Skeletal muscle cell (primary cell): ENCODE results near the gene CD38.
"Not testable (repeated sequence)": the region's sequence is repeated elsewhere in the genome, so short reads cannot be mapped to it uniquely, and the experiment has no call there.

ENCODE experiments used
- DNase-seq: peaks from one replicate; pipeline ENCODE4 v3.0.0-alpha.2; 2010; ENCODE audit warnings: low read depth
- H3K4me3 ChIP-seq: 2 replicates; pipeline ENCODE4 v1.5.1; 2011; ENCODE audit warnings: low read depth, mild to moderate bottlenecking, control low read depth, low read length, moderate library complexity

The CD38 gene

DNA sequence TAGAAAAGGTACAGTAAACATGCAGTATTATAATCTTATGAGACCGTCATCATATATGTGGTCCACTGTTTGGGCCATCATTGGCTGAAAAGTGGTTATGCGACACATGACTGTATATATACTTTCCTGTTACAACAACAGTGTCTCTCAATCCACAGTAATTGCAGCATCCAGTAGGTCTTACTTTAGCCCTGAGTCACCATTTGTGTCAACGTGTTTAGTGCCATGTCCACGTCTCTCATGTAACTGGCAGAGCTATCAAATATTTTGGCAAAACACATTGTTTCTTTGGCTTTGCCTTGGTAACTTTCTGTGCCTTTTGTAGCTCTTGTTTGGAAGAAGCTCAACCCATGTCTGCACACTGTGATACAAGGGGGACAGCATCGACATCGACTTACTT is 73.8 kb downstream of the CD38 start:
- no peak overlapping the region for H3K4me3 ChIP-seq
- DNase-seq: no peak

GRCh38 chr4:15852524-15852923 is 74.4 kb downstream of the CD38 start:
- no peak overlapping the region for H3K4me3 ChIP-seq
- no peak for DNase-seq

DNA sequence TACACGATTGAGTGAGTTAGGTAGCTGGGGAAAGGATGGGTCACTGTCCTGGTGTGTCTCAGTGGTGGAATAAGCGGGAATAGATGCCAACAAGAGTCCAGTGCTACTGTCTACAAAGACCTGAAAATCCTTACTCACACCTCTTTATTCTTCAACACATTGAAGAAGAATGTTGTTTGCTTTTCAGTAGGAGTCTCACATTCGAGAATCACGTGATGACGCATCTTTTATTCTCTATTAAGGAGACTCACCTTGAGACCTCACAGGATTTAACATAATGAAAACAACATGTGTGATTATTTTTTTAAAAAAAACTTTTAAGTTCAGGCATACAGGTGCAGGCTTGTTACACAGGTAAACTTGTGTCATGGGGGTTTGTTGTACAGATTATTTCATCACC is 75.2 kb downstream of the CD38 start:
- H3K4me3 ChIP-seq: no peak overlapping the region
- DNase-seq: no peak

DNA sequence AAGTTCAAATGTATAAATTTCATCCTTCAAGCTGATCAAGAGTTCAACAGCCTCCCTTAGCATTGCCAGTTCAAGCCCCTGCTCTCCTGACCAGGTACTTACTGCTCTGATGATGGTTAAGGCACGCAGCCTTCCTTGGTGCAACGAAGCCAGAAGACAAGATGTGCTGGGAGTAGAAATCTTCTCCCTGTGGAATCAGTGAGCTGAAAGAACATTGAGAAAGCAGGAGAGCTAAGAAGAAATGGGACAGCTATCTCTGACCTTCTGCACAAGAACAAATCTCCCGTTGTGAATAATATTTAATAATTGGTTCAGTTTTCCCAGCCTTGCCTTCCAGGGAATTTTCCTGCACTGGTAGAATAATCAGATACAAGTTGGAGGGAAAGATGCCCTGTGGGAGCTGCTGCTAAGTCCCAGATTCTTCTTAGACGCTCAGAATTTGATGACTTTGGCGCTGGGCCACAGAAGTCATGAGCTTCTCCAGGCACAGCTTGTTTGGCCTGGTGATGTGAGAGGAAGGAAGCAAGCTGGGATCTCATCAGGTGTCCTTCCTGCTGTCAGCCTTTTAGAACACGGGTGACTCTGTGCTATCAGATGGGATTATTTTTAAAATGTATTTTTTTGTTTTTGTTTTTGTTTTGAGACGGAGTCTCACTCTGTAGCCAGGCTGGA is 77.8 kb downstream of the CD38 start:
- H3K4me3 ChIP-seq: no peak overlapping the region
- DNase-seq: no peak

DNA sequence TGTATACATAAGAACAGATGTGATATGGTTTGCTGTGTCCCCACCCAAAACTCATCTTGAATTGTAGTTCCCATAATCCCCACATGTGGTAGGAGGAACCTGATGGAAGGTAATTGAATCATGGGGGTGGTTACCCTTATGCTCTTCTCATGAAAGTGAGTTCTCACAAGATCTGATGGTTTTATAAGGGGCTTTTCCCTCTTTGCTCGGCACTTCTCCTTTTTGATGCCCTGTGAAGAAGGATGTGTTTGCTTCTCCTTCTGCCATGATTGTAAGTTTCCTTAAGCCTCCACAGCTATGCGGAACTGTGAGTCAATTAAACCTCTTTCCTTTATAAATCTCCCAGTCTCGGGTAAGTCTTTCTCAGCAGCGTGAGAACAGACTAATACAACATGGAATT is 83.1 kb downstream of the CD38 start:
- DNase-seq, H3K4me3 ChIP-seq: not testable (repeated sequence)

DNA sequence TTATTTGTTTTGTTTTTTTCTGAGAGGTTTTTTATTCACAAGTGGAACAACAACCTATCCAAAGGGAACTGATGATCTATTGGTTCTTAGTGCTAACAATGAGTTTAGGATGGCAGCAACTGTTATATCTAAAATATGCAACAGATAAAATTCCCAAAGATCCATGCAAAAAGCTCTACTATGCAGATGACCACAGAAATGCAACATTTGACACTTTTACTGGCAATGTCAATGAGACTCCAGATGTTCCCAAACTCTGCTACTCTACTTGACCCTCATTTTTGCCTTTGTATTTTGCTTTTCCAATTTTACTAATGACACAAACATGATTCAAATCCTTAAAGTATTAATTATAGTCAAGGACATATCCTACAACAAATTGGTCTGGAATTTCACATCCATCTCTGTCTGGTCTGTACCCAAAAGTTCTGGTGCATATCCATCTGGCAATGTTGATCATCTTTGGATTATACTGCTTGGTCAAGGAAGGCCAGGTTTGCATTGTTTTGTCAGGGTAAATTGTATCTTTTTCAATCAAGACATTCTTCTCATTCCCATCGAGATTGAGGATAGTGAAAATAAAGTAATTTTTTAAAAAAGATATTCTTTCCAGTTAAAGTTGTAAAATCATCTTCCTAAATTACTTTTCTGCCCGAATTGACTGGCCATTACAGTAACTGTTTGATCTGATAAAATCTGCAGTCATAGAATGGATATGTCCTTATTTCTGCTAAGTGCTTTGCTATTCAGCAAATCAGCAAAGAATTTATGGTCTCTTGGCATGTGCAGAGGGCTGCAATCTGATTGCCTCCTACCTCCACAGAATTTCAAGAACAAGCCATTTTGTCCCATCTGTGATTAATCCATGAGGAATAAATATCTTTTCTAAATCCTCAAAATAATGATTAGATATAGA is 86.8 kb downstream of the CD38 start:
- no peak for DNase-seq
- no peak overlapping the region for H3K4me3 ChIP-seq

DNA sequence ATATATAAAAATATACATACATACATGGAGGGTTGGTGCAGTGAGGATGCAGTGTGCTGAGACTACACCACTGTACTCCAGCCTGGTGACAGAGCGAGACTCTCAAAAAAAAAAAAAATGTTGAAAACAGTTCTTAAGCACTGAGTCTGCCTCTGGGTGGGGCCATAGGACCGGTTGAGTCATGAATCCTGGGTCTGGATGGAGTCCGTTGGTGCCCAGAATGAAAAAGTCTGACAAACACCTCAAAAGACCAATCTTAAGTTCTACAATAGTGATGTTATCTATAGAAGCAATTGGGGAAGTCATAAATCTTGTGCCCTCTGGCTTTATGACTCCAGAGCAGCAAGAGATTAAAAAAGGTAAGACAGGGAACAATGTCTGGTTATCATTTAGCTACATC is 90.0 kb downstream of the CD38 start:
- no peak overlapping the region for H3K4me3 ChIP-seq
- no peak for DNase-seq

DNA sequence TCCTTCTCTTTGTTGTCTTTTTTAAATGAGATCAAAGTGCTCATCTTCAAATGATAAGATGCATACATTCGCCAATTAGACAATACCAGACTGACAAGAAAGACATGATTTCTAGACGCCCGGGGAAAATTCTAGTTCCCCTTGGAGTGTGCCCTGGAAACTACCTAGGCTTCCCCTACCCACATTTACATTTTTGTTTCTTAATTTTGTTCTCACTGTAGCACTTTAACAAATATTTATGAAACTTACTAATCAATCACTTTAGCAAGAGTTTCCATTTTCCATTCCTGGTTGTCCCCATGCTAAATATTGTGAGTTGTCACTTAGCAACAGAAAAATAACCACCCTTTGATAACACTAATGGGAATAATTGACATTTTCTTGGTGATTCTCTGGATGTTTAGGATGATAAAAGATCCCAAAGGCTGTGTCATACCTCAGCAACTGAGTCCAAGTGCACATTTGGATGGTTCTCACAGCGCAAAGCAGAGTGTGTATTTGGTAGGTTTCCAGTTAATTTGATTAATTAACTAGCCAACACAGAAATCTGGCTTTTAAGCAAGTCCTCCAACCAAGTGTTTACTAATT is 90.8 kb downstream of the CD38 start:
- no peak for DNase-seq
- no peak overlapping the region for H3K4me3 ChIP-seq

DNA sequence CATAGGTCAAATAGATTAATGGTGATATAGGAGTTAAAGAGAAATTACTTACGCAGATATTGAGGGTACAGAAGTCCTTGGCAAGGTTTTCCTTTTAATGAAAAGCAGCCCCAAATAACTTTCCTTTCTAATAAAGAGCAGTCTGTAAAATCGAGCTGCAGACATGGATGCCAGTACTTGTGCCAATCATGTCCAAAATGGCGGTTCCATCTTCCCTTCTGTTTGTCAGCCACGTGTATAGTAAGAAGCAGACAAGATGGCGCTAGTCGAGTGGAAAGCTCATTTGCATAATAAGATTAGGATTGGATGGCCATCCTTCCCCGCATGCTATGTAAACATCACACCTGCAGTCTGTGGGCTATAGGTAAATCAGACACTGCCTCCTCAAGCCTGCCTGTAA is 92.0 kb downstream of the CD38 start:
- H3K4me3 ChIP-seq: no peak overlapping the region
- DNase-seq: no peak

DNA sequence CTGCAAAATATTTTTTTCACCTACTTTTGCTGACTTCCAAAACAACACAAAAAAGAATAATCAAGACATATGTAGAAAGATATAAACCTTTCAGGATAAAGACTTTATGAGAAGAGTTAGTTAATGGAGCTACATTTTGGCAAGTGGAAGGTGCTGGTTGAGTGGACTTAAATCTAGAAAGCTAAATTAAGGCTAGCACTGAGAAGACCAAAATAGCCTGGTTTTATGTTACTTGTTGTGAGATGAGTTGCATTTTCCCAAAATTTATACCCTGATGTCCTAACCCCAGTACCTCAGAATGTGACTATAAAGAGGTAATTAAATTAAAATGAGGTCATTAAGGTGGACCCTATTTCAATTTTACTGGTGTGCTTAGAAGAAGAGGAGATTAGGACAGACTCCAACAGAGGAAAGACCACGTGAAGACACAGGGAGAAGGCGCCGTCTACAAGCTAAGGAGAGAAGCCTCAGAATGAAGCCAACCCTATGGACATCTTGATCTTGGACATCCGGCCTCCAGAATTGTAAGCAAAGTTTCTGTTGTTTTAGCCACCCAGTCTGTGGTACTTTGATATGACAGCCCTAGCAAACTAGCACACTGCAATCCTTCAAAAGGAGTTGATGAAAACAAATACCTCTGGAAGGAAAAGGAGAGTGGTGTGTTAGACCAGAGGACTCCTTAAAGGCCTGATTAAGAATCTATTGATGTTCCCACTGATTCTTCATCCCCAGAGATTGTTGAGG is 93.0 kb downstream of the CD38 start:
- DNase-seq: no peak

GRCh38 chr4:15873117-15873516 is 95.0 kb downstream of the CD38 start:
- no peak overlapping the region for H3K4me3 ChIP-seq
- no peak for DNase-seq

More for the DNA sequence above, 93.0 kb downstream of the CD38 start:
- no peak overlapping the region for H3K4me3 ChIP-seq

- no peak for DNase-seq
- no peak overlapping the region for H3K4me3 ChIP-seq
These were observed 96.5 kb downstream of the CD38 start for GRCh38 chr4:15874671-15875070.

DNA sequence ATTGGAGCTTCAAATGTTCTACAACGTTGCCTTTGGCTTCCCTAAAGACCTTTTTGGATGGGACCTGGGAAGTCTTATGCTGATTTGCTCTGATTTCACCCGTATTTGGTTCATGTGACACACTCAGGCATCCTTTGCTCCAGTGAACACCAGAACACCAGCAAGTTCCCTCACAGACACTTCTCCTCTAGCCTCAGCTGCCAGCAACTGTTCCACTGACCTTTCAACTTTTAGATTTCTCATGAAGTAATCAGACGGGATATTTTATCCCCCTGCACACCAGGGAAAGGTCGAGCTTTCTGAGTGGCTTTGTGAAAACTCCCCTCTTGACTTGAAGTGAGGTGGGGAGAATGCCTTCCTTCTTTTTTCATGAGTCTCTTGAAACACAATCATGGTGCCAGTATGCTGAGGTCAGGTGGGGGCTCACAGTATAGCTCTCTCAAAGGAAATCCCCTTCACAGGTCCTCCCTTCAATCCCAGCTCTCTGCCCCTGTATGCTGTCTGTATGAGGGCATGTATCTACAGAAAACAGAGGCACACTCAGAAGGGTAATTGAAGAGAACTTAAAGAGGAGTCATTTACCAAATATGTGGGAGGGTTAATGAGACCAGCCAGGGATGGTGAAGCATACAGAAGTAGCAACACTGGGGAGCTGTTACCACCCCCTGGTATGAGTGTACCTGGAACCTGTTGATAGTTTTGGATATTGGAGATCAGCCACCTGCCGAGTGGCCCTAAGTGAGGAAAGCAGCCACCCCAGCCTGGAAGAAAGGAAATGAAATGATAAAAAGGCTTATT is 97.7 kb downstream of the CD38 start:
- no peak overlapping the region for H3K4me3 ChIP-seq
- DNase-seq: no peak

DNA sequence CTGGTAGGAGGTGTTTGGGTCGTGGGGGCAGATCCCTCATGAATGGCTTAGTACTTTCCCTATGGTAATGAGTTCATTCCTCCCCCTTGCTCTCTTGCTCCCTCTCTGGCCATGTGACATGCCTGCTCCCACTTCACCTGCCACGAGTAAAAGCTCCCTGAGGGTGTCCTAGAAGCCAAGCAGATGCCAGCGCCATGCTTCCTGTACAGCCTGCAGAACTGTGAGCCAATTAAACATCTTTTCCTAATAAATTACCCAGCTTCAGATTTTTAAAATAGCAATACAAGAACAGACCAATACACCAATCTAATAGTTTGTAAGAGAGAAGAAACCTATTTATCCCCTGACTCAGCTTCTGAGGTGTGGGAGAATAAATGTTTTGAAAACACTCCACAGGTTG is 99.9 kb downstream of the CD38 start:
- DNase-seq: no peak
- H3K4me3 ChIP-seq: no peak overlapping the region

- no peak overlapping the region for H3K4me3 ChIP-seq
- DNase-seq: no peak
These were observed 103.7 kb downstream of the CD38 start for GRCh38 chr4:15881820-15882219.

DNA sequence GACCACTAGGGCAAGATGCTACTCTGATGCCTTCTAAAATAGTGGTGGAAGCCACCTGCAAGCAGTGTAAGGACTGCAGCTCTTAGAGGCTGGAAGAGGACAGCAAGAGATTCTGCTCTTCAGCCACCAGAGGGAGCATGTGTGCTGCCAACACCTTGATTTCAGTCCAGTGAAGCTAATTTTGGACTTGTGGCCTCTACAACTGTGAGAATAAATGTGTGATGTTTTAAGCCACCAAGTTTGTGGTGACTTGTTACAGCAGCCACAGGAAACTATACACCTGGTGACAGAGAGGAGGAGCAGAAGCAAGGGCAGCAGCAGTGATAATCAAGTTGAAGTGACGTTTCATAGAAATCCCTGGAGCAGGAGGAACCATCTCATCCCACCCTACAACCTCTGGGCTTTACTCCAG is 104.6 kb downstream of the CD38 start:
- no peak overlapping the region for H3K4me3 ChIP-seq
- peak; percentile 41 for DNase-seq

GRCh38 chr4:15883610-15884243 is 105.6 kb downstream of the CD38 start:
- no peak for DNase-seq
- H3K4me3 ChIP-seq: no peak overlapping the region

GRCh38 chr4:15884666-15885065 is 106.5 kb downstream of the CD38 start:
- H3K4me3 ChIP-seq: no peak overlapping the region
- DNase-seq: no peak

- no peak for DNase-seq
- no peak overlapping the region for H3K4me3 ChIP-seq
These were observed 107.3 kb downstream of the CD38 start for GRCh38 chr4:15885422-15885821.
